GM18951 (cell line): ENCODE data around the gene TGFBR1.

Experiments used
- POLR2A ChIP-seq: IDR thresholded peaks from 4 replicates; pipeline ENCODE4 v1.6.1; 2011; ENCODE audit warnings: mild to moderate bottlenecking; ENCODE audit not compliant: insufficient read length, insufficient read depth; ENCODE audit errors: extremely low read depth
- in situ Hi-C: fragments of 300-500 bp; cut with MboI; formaldehyde crosslinking; loops from one replicate; pipeline ENCODE4 v1.12.0; 2022; ENCODE audit warnings: low sequenced_read_pairs, mixed read lengths, inconsistent platforms; ENCODE audit not compliant: unreplicated experiment

The TGFBR1 gene

GRCh38 chr9:99173570-99174504 is 68.9 kb downstream of the TGFBR1 start:
- in situ Hi-C loops, result loop anchor here (25.0 kb wide), 1 partner anchor 1413 kb away; the partner anchor contains the start of gene CAVIN4
- no peak for TF ChIP-seq POLR2A

GRCh38 chr9:99176527-99177013 is 71.7 kb downstream of the TGFBR1 start:
- TF ChIP-seq POLR2A, result no peak
- in situ Hi-C loops, result loop anchor here (25.0 kb wide), 2 partner anchors 636 to 836 kb away; partner anchors contain the start of gene NR4A3

GRCh38 chr9:99177576-99178366 is 72.9 kb downstream of the TGFBR1 start:
- in situ Hi-C loops, result loop anchor here (25.0 kb wide), 2 partner anchors 635 to 835 kb away; partner anchors contain the start of gene NR4A3

GRCh38 chr9:99178912-99179872 is 74.3 kb downstream of the TGFBR1 start:
- in situ Hi-C loops, result loop anchor here (25.0 kb wide), 2 partner anchors 633 to 833 kb away; partner anchors contain the start of gene NR4A3
- TF ChIP-seq POLR2A, result no peak

More at GRCh38 chr9:99177576-99178366, 72.9 kb downstream of the TGFBR1 start:
- TF ChIP-seq POLR2A, result no peak

- no peak for TF ChIP-seq POLR2A
- in situ Hi-C loops, result loop anchor here (25.0 kb wide), 2 partner anchors 632 to 832 kb away; partner anchors contain the start of gene NR4A3
Measured at GRCh38 chr9:99180199-99180598, 75.3 kb downstream of the TGFBR1 start.

GRCh38 chr9:99180662-99181061 is 75.7 kb downstream of the TGFBR1 start:
- TF ChIP-seq POLR2A, result no peak
- in situ Hi-C loops, result loop anchor here (25.0 kb wide), 2 partner anchors 632 to 832 kb away; partner anchors contain the start of gene NR4A3

- TF ChIP-seq POLR2A, result no peak
- in situ Hi-C loops, result loop anchor here (25.0 kb wide), 2 partner anchors 631 to 831 kb away; partner anchors contain the start of gene NR4A3
Measured at GRCh38 chr9:99181206-99181605, 76.3 kb downstream of the TGFBR1 start.

GRCh38 chr9:99181621-99182020 is 76.7 kb downstream of the TGFBR1 start:
- TF ChIP-seq POLR2A, result no peak
- in situ Hi-C loops, result loop anchor here (25.0 kb wide), 2 partner anchors 631 to 831 kb away; partner anchors contain the start of gene NR4A3

- in situ Hi-C loops, result loop anchor here (25.0 kb wide), 2 partner anchors 630 to 830 kb away; partner anchors contain the start of gene NR4A3
Measured at GRCh38 chr9:99182356-99182755, 77.4 kb downstream of the TGFBR1 start.

GRCh38 chr9:99183616-99184015 is 78.7 kb downstream of the TGFBR1 start:
- in situ Hi-C loops, result loop anchor here (25.0 kb wide), 2 partner anchors 629 to 829 kb away; partner anchors contain the start of gene NR4A3
- no peak for TF ChIP-seq POLR2A

More at GRCh38 chr9:99182356-99182755, 77.4 kb downstream of the TGFBR1 start:
- TF ChIP-seq POLR2A, result no peak

- in situ Hi-C loops, result loop anchor here (25.0 kb wide), 2 partner anchors 628 to 828 kb away; partner anchors contain the start of gene NR4A3
- no peak for TF ChIP-seq POLR2A
Measured at GRCh38 chr9:99184110-99184474, 79.2 kb downstream of the TGFBR1 start.
